Natural killer cell (primary cell): ENCODE data around the gene ABCG4. TPM values are rescaled to one million over a fixed set of nuclear protein-coding genes. Genes with fewer than 3 reads are reported as not detected.

Source experiments
- ATAC-seq, 3 donors: fragments of 150-1000 bp in 2 of 3; fragments of 200-7000 bp in 1 of 3; cut with Tn5 transposase; 1 replicate in 1 of 3; 2 replicates in 2 of 3; pipeline ENCODE4 v1.10.0; 2021; ENCODE audit warnings: mild to moderate bottlenecking in 2 of 3, moderate library complexity in 2 of 3
- DNase-seq, 2 donors: peaks; one replicate each; pipeline versions ENCODE4 v3.0.0 to v3.0.0-alpha.2; 2013 to 2021; ENCODE audit warnings: mixed read lengths in 1 of 2
- H3K27ac ChIP-seq: one replicate; pipeline ENCODE4 v1.5.1; 2013; ENCODE audit warnings: mild to moderate bottlenecking, low read length
- H3K27me3 ChIP-seq: one replicate; pipeline ENCODE4 v1.6.1; 2013; ENCODE audit warnings: low read length; ENCODE audit not compliant: control insufficient read depth, insufficient read depth
- H3K36me3 ChIP-seq: one replicate; pipeline ENCODE4 v1.6.1; 2013; ENCODE audit warnings: low read length; ENCODE audit not compliant: control insufficient read depth, insufficient read depth
- H3K4me1 ChIP-seq: one replicate; pipeline ENCODE4 v1.6.1; 2013; ENCODE audit warnings: low read length; ENCODE audit not compliant: control insufficient read depth, insufficient read depth
- H3K4me3 ChIP-seq: one replicate; pipeline ENCODE4 v1.5.1; 2013; ENCODE audit warnings: low read length
- H3K9me3 ChIP-seq: one replicate; pipeline ENCODE4 v1.6.1; 2013; ENCODE audit warnings: low read length; ENCODE audit not compliant: control insufficient read depth, insufficient read depth
- H3K27ac Mint-ChIP-seq, 2 donors: one replicate each; pipeline ENCODE4 v1.8.0; 2022; ENCODE audit warnings: mild to moderate bottlenecking in 2 of 2, mixed read lengths in 2 of 2, moderate library complexity in 1 of 2
- H3K27me3 Mint-ChIP-seq, 2 donors: one replicate each; pipeline ENCODE4 v1.8.0; 2022; ENCODE audit warnings: low read depth in 2 of 2, mixed read lengths in 2 of 2
- H3K36me3 Mint-ChIP-seq: one replicate; pipeline ENCODE4 v1.8.0; 2022; ENCODE audit warnings: mixed read lengths
- H3K4me1 Mint-ChIP-seq, 2 donors: one replicate each; pipeline ENCODE4 v1.8.0; 2022; ENCODE audit warnings: mixed read lengths in 2 of 2
- H3K4me3 Mint-ChIP-seq: one replicate; pipeline ENCODE4 v1.8.0; 2022; ENCODE audit warnings: mild to moderate bottlenecking, moderate library complexity, mixed read lengths
- H3K9me3 Mint-ChIP-seq, 2 donors: one replicate each; pipeline ENCODE4 v1.8.0; 2022; ENCODE audit warnings: mixed read lengths in 2 of 2
- WGBS: methylation state at CpG from one replicate; pipeline ENCODE4 v1.1.7; 2013; ENCODE audit warnings: missing lambda C conversion rate; ENCODE audit not compliant: insufficient coverage; 5-methylcytosine and 5-hydroxymethylcytosine counted together
- intact Hi-C: fragments of 100-400 bp; cut with micrococcal nuclease; formaldehyde crosslinking; loops from one replicate; pipeline ENCODE4 v1.14.2; 2022
- total RNA-seq, 4 donors: library from RNA; stranded (reverse); fragments of 120-200 nt in 1 of 4; gene quantifications; one replicate each; pipeline versions ENCODE4 v1.2.3 to v1.2.4, GENCODE V29; 2013 to 2022
- TF ChIP-seq, protein P1 (sequence below): fragments of 200-600 bp; IDR thresholded peaks from one replicate; pipeline ENCODE4 v1.8.0; 2022; ENCODE audit warnings: antibody characterized with exemption

Gene ABCG4
- total RNA-seq, 3 donors from 2014 or later (not counting 1 experiment from before 2014, with no cell fraction given), result 0.09 TPM; not detected in 2

DNA sequence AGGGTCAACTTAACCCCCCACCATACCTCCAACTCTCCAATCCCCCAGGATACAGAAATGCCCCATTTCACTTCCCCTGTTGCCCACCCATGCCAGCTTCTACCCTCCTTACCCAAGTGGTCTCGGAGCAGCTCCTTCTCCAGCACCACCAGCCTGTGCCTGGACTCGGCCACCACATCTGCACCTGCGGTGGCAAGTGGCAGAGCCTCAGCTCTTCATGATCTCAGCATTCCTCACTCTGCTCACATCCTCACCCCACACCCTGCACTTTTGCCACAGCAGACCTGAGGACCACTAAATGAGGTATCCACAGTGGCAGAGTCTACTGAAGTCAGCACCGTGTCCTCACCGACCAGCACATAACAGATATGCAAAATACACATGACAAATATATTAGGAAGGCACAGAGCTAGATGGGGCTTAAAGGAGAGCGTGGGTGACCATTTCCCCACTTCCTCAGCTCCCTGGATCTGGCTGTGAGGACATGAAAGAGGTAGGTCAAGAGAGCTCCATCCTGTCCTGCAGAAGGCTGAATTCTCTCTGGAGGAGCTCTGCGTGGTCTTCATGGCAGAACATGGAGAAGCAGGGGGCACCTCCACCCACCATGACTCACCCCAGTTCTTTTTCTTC, 46.1 kb downstream of the ABCG4 start:
- TF ChIP-seq, protein P1, sequence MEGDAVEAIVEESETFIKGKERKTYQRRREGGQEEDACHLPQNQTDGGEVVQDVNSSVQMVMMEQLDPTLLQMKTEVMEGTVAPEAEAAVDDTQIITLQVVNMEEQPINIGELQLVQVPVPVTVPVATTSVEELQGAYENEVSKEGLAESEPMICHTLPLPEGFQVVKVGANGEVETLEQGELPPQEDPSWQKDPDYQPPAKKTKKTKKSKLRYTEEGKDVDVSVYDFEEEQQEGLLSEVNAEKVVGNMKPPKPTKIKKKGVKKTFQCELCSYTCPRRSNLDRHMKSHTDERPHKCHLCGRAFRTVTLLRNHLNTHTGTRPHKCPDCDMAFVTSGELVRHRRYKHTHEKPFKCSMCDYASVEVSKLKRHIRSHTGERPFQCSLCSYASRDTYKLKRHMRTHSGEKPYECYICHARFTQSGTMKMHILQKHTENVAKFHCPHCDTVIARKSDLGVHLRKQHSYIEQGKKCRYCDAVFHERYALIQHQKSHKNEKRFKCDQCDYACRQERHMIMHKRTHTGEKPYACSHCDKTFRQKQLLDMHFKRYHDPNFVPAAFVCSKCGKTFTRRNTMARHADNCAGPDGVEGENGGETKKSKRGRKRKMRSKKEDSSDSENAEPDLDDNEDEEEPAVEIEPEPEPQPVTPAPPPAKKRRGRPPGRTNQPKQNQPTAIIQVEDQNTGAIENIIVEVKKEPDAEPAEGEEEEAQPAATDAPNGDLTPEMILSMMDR, result no peak
- Histone ChIP-seq H3K27ac (no peak overlapping the region), H3K27me3 (no peaks in the 10 kb centered on the region), H3K4me3 (no peak overlapping the region), H3K4me1 (no peaks in the 10 kb centered on the region), H3K36me3 (no peaks in the 10 kb centered on the region), H3K9me3 (no peaks in the 10 kb centered on the region)
- Mint-ChIP-seq H3K4me1 (peaks cover 0 to 9% of the 10 kb centered on the region in 2 donors), H3K27ac (no peak overlapping the region), H3K36me3 (no peaks in the 10 kb centered on the region), H3K27me3 (peaks cover 7 to 8% of the 10 kb centered on the region in 2 donors), H3K9me3 (no peaks in the 10 kb centered on the region), H3K4me3 (no peak overlapping the region)
- ATAC-seq, result no peak
- WGBS, result 88% methylated on average over 5 of the region's 7 CpGs
- intact Hi-C loops, result loop anchor here (10.0 kb wide), 1 partner anchor 140 kb away; the partner anchor contains the start of gene HYOU1
- DNase-seq, result no peak

DNA sequence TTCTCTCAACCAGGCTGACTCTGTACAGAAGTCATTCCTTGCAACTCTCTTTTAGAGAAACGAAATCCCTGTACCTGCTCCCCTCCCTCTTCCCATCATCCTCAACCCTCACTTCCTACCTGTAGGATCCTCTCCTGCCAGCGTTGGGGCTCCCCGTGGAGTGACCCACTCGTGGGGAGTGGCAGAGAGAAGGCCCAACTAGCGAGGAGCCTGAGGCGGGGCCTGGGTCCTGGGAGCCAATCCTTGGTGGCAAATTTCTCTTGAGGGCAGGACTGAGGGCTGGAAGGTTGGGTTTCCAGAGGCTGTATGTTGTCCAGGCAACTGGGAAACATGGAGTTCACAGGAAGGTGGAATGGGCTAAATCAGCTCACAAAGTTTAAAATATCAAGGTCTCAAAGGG, 46.8 kb downstream of the ABCG4 start:
- Mint-ChIP-seq H3K4me3 (no peak overlapping the region), H3K4me1 (peaks cover 0 to 9% of the 10 kb centered on the region in 2 donors)

DNA sequence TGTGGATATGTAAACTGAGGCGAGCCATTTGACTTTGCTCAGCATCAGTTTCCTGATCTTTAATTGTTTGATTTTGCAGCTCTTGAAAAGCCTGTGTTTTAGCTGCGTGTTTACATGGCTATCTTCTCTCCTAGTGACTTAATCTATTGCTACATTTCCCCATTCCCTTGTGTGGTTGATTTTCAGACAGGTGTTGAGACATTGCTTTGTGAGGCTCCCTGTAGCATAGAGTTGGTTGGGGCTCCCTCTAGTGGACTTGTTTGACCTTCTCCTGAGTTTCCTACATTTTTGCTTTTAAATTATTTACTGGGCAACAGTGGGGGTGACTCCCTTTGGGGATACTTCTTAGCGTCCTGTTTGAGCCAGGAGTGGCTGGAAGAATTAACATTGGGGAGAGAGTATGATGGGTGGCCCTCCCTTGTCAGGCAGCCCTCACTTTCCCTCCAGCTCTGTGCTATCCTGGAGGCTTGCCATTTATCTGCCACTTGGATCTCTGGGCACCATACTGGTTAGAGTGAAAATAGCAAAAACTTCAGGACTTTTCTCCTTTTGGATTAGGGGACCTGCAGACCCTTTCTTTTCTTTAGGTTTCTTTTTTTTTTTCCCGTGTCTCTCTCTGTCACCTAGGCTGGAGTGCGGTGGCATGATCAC, 48.1 kb downstream of the ABCG4 start:
- H3K4me3 ChIP-seq, result no peak overlapping the region
- H3K27ac ChIP-seq, result no peak overlapping the region
- 55% methylated on average over 4 of the region's 5 CpGs for WGBS
- no peaks in the 10 kb centered on the region for H3K27me3 ChIP-seq
- no peaks in the 10 kb centered on the region for H3K36me3 ChIP-seq
- no peak overlapping the region for H3K4me3 Mint-ChIP-seq
- peaks cover 7 to 8% of the 10 kb centered on the region in 2 donors for H3K27me3 Mint-ChIP-seq
- H3K36me3 Mint-ChIP-seq, result no peaks in the 10 kb centered on the region
- TF ChIP-seq, protein P1, result peak; percentile 76
- ATAC-seq, result peak; percentile 89 to 98 (median 96)
- H3K4me1 ChIP-seq, result no peaks in the 10 kb centered on the region
- intact Hi-C loops, result loop anchor here (1.0 to 10.0 kb wide), 2 partner anchors 29 to 142 kb away; partner anchors contain the start of genes HYOU1 and NLRX1
- H3K9me3 ChIP-seq, result no peaks in the 10 kb centered on the region
- H3K4me1 Mint-ChIP-seq, result peaks cover 0 to 9% of the 10 kb centered on the region in 2 donors
- H3K27ac Mint-ChIP-seq, result no peak overlapping the region
- H3K9me3 Mint-ChIP-seq, result no peaks in the 10 kb centered on the region
- DNase-seq, result peak; percentile 36 to 91

More for the DNA sequence above, 46.8 kb downstream of the ABCG4 start:
- no peak for ATAC-seq
- Mint-ChIP-seq H3K27ac (no peak overlapping the region), H3K36me3 (no peaks in the 10 kb centered on the region), H3K27me3 (peaks cover 7 to 8% of the 10 kb centered on the region in 2 donors), H3K9me3 (no peaks in the 10 kb centered on the region)
- intact Hi-C loops, result loop anchor here (10.0 kb wide), 1 partner anchor 141 kb away; the partner anchor contains the start of gene HYOU1
- no peak overlapping the region for H3K27ac ChIP-seq
- TF ChIP-seq, protein P1, result no peak
- no peak overlapping the region for H3K4me3 ChIP-seq
- no peaks in the 10 kb centered on the region for H3K9me3 ChIP-seq
- H3K27me3 ChIP-seq, result no peaks in the 10 kb centered on the region
- H3K4me1 ChIP-seq, result no peaks in the 10 kb centered on the region
- DNase-seq, result no peak
- 61% methylated on average over 6 of the region's 6 CpGs for WGBS
- no peaks in the 10 kb centered on the region for H3K36me3 ChIP-seq
